ENCODE data around the gene ANKMY1.

The ANKMY1 gene

GRCh38 chr2:240442891-240443715 lies 114.7 kb downstream of the ANKMY1 start:
- no peak for DNase-seq

- no peak for DNase-seq
These were observed 115.8 kb downstream of the ANKMY1 start for GRCh38 chr2:240441993-240442411.

- no peak for DNase-seq
These were observed 116.3 kb downstream of the ANKMY1 start for GRCh38 chr2:240441326-240441992.

- DNase-seq, result no peak
These were observed 117.0 kb downstream of the ANKMY1 start for GRCh38 chr2:240440704-240441320.

GRCh38 chr2:240440251-240440650 lies 117.5 kb downstream of the ANKMY1 start:
- DNase-seq, result no peak

GRCh38 chr2:240439698-240440151 lies 118.1 kb downstream of the ANKMY1 start:
- DNase-seq, result no peak

- DNase-seq, result no peak
These were observed 118.7 kb downstream of the ANKMY1 start for GRCh38 chr2:240438810-240439697.

- DNase-seq, result peak; percentile 12
These were observed 119.7 kb downstream of the ANKMY1 start for GRCh38 chr2:240437861-240438809.

GRCh38 chr2:240437551-240437860 lies 120.3 kb downstream of the ANKMY1 start:
- no peak for DNase-seq

- DNase-seq, result no peak
These were observed 120.9 kb downstream of the ANKMY1 start for GRCh38 chr2:240436683-240437550.

GRCh38 chr2:240435948-240436682 lies 121.7 kb downstream of the ANKMY1 start:
- no peak for DNase-seq

GRCh38 chr2:240435457-240435947 lies 122.3 kb downstream of the ANKMY1 start, which contains the start of gene GPC1:
Gene GPC1 (plus strand): TSS chr2:240435663. CDS start chr2:240435919, 256 bp downstream.
- DNase-seq, result peak; percentile 58

GRCh38 chr2:240434728-240435456 lies 122.9 kb downstream of the ANKMY1 start:
- peak; percentile 84 for DNase-seq

GRCh38 chr2:240433973-240434727 lies 123.6 kb downstream of the ANKMY1 start:
- DNase-seq, result no peak

- DNase-seq, result no peak
These were observed 124.7 kb downstream of the ANKMY1 start for GRCh38 chr2:240432820-240433801.

GRCh38 chr2:240432430-240432819 lies 125.4 kb downstream of the ANKMY1 start:
- DNase-seq, result no peak
